Mesothelial cell of epicardium (in vitro differentiated cells): ENCODE measurements around the gene TM2D1. TPM values are rescaled to one million over a fixed set of nuclear protein-coding genes. Genes with fewer than 3 reads are reported as not detected.

Experiments used
- DNase-seq, 2 experiments: peaks; one replicate each; pipeline ENCODE4 v3.0.0; 2021; ENCODE audit warnings: low spot score in 2 of 2; ENCODE audit not compliant: unreplicated experiment in 2 of 2
- H3K27ac Mint-ChIP-seq: 2 replicates; pipeline ENCODE4 v1.8.0; 2021; ENCODE audit warnings: mixed read lengths
- H3K27me3 Mint-ChIP-seq: 2 replicates; pipeline ENCODE4 v1.8.0; 2021; ENCODE audit warnings: low read depth, mixed read lengths
- H3K36me3 Mint-ChIP-seq: 2 replicates; pipeline ENCODE4 v1.8.0; 2021; ENCODE audit warnings: mixed read lengths
- H3K4me1 Mint-ChIP-seq: 2 replicates; pipeline ENCODE4 v1.8.0; 2021; ENCODE audit warnings: mixed read lengths
- H3K4me3 Mint-ChIP-seq: 2 replicates; pipeline ENCODE4 v1.8.0; 2021; ENCODE audit warnings: mild to moderate bottlenecking, moderate library complexity, mixed read lengths
- H3K9me3 Mint-ChIP-seq: 2 replicates; pipeline ENCODE4 v1.8.0; 2021; ENCODE audit warnings: mixed read lengths
- CTCF ChIP-seq: fragments of 200-600 bp; sonication (generic); IDR thresholded peaks from one replicate; pipeline ENCODE4 v1.5.0; 2021; ENCODE audit warnings: antibody characterized with exemption; ENCODE audit not compliant: unreplicated experiment
- total RNA-seq: library from RNA; stranded (reverse); gene quantifications from 3 replicates; pipeline ENCODE4 v1.2.1, GENCODE V29; 2021

Gene TM2D1
- total RNA-seq, 1 donor from 2014 or later: 55.5 TPM

GRCh38 chr1:61648983-61649742 is 75.8 kb downstream of the TM2D1 start:
- no peak overlapping the region for H3K4me3 Mint-ChIP-seq
- no peaks in the 10 kb centered on the region for H3K36me3 Mint-ChIP-seq
- H3K9me3 Mint-ChIP-seq: no peaks in the 10 kb centered on the region
- H3K4me1 Mint-ChIP-seq: peaks cover 11% of the 10 kb centered on the region
- no peak overlapping the region for H3K27ac Mint-ChIP-seq
- no peak for TF ChIP-seq CTCF
- no peaks in the 10 kb centered on the region for H3K27me3 Mint-ChIP-seq
- no peak for DNase-seq

- Mint-ChIP-seq H3K27ac (no peak overlapping the region), H3K4me3 (no peak overlapping the region)
- no peak for DNase-seq
Measured at GRCh38 chr1:61647142-61647541, 77.8 kb downstream of the TM2D1 start.

GRCh38 chr1:61645476-61645875 is 79.5 kb downstream of the TM2D1 start:
- Mint-ChIP-seq H3K9me3 (no peaks in the 10 kb centered on the region), H3K36me3 (no peaks in the 10 kb centered on the region), H3K4me1 (peaks cover 39% of the 10 kb centered on the region), H3K27ac (no peak overlapping the region), H3K4me3 (no peak overlapping the region), H3K27me3 (no peaks in the 10 kb centered on the region)
- no peak for TF ChIP-seq CTCF
- DNase-seq: no peak

More at GRCh38 chr1:61647142-61647541, 77.8 kb downstream of the TM2D1 start:
- Mint-ChIP-seq H3K36me3 (no peaks in the 10 kb centered on the region), H3K27me3 (no peaks in the 10 kb centered on the region), H3K4me1 (peaks cover 24% of the 10 kb centered on the region), H3K9me3 (no peaks in the 10 kb centered on the region)
- no peak for TF ChIP-seq CTCF

- peaks cover 45% of the 10 kb centered on the region for H3K4me1 Mint-ChIP-seq
- H3K9me3 Mint-ChIP-seq: no peaks in the 10 kb centered on the region
- no peak for DNase-seq
- H3K36me3 Mint-ChIP-seq: no peaks in the 10 kb centered on the region
- H3K27me3 Mint-ChIP-seq: no peaks in the 10 kb centered on the region
- TF ChIP-seq CTCF: no peak
- no peak overlapping the region for H3K4me3 Mint-ChIP-seq
- peak overlapping the region; percentile 17 for H3K27ac Mint-ChIP-seq
Measured at GRCh38 chr1:61644303-61644702, 80.6 kb downstream of the TM2D1 start.

- no peak for TF ChIP-seq CTCF
- H3K4me3 Mint-ChIP-seq: no peak overlapping the region
- peaks cover 61% of the 10 kb centered on the region for H3K4me1 Mint-ChIP-seq
- H3K36me3 Mint-ChIP-seq: no peaks in the 10 kb centered on the region
- no peaks in the 10 kb centered on the region for H3K27me3 Mint-ChIP-seq
- no peaks in the 10 kb centered on the region for H3K9me3 Mint-ChIP-seq
- peak overlapping the region; percentile 59 for H3K27ac Mint-ChIP-seq
- DNase-seq: no peak
Measured at GRCh38 chr1:61642475-61643232, 82.3 kb downstream of the TM2D1 start.
